ENCODE measurements around the gene KCNQ2.

DNA sequence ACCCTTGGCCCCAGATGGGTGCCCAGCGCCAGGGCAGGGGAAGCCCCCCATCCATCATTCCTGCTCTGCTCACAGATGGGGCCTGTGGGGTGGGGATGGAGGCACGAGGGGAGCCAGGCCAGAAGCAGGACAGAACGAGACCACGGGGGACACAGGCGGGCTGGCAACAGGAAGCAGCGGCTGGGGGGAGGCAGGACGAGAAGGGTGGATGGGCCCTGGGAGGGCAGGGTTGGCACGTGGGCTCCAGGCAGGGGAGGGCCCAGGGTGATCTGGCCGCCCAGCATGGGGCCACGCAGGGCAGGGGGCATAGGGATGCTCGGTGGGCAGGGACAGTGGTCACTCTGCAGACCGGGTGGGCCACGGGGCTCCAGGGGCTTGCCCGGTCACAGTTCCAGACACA is 41.6 kb downstream of the KCNQ2 start:
- TF ChIP-seq USF1 (IDR thresholded peaks at IDR 0.05) (no peak), FOXM1 (IDR thresholded peaks at IDR 0.05; ENCODE audit: borderline replicate concordance, low read depth) (no peak), CEBPB (IDR thresholded peaks at IDR 0.05) (no peak), REST (IDR thresholded peaks at IDR 0.05; ENCODE audit: low read depth) (no peak), CREB1 (IDR thresholded peaks at IDR 0.05; ENCODE audit: low read depth) (no peak), RAD21 (IDR thresholded peaks at IDR 0.05; ENCODE audit: low read depth) (no peak), EP300 (IDR thresholded peaks at IDR 0.05; ENCODE audit: borderline replicate concordance) (no peak), TAF1 (IDR thresholded peaks at IDR 0.05; ENCODE audit: low read depth) (no peak), TEAD4 (IDR thresholded peaks at IDR 0.05) (no peak), NFIC (IDR thresholded peaks at IDR 0.05) (no peak), YY1 (IDR thresholded peaks at IDR 0.05; ENCODE audit: low read depth) (no peak), EGR1 (IDR thresholded peaks at IDR 0.05) (no peak)
- TF ChIP-seq, protein P1, sequence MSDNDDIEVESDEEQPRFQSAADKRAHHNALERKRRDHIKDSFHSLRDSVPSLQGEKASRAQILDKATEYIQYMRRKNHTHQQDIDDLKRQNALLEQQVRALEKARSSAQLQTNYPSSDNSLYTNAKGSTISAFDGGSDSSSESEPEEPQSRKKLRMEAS (IDR thresholded peaks at IDR 0.05): no peak
